RWPE2 (cell line): ENCODE results near the gene GALNT17.

Experiments
- ATAC-seq: fragments of 200-7000 bp; cut with Tn5 transposase; 3 replicates; pipeline ENCODE4 v1.9.1; 2021; ENCODE audit warnings: low read depth
- DNase-seq: peaks from one replicate; pipeline ENCODE4 v3.0.0-alpha.2; 2020; ENCODE audit warnings: low spot score
- H3K27ac ChIP-seq: fragments of 450-650 bp; 2 replicates; pipeline ENCODE4 v1.5.1; 2017; ENCODE audit warnings: mild to moderate bottlenecking; ENCODE audit not compliant: poor library complexity, severe bottlenecking
- H3K27me3 ChIP-seq: fragments of 250-450 bp; sonication (Bioruptor Pico); 2 replicates; pipeline ENCODE4 v1.5.1; 2021; ENCODE audit warnings: mild to moderate bottlenecking, moderate library complexity; ENCODE audit not compliant: insufficient read depth, poor library complexity, severe bottlenecking
- H3K36me3 ChIP-seq: fragments of 250-450 bp; sonication (Bioruptor Pico); 2 replicates; pipeline ENCODE4 v1.5.1; 2020; ENCODE audit warnings: low read depth, mild to moderate bottlenecking, moderate library complexity
- H3K4me1 ChIP-seq: fragments of 250-450 bp; sonication (Bioruptor Pico); 2 replicates; pipeline ENCODE4 v1.5.1; 2021; ENCODE audit warnings: mild to moderate bottlenecking, moderate library complexity; ENCODE audit not compliant: insufficient read depth, poor library complexity, severe bottlenecking
- H3K4me3 ChIP-seq: fragments of 250-450 bp; sonication (Bioruptor Pico); 2 replicates; pipeline ENCODE4 v1.5.1; 2021; ENCODE audit warnings: mild to moderate bottlenecking, moderate library complexity; ENCODE audit not compliant: severe bottlenecking
- H3K9me3 ChIP-seq: fragments of 250-450 bp; sonication (Bioruptor Pico); 2 replicates; pipeline ENCODE4 v1.5.1; 2021; ENCODE audit warnings: mild to moderate bottlenecking, moderate library complexity; ENCODE audit not compliant: severe bottlenecking
- TF ChIP-seq, protein P1 (sequence below): fragments of 450-650 bp; IDR thresholded peaks from one replicate; pipeline ENCODE4 v1.5.1; 2017; ENCODE audit warnings: mild to moderate bottlenecking, moderate library complexity; ENCODE audit not compliant: poor library complexity, severe bottlenecking

The GALNT17 gene

DNA sequence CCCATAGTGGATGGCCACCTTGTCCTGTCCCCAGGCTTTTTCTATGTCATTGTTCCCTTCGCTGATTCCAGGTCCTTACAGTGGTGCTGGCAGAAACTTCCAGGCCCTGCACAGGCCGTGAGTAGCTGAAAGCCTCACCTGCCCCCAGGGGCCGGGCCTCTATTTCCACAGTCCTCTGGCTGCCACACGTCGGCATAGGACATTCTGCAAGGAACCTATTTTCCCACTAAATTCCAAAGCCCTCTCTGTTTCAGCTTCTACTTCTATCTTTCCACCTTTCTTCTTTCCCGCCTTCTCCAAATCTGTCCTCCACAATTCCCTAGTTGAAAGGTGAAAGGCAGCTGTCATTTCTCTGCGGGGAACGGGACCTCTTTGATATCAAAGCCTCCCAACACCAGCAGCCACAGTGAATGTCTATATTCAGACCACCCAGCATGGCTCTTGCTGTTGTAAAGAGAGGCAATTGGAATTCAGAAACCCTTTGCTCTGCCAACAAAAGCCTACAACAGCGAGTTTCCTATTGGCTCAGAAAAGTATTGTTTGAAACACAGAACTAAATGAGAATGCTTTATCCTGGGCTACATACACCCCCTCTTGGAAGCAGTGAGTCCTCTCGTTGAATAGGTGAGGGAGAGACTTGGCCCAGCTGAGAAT, 607.7 kb downstream of the GALNT17 start:
- H3K27me3 ChIP-seq, result no peaks in the 10 kb centered on the region
- no peak for ATAC-seq
- DNase-seq, result no peak
- H3K36me3 ChIP-seq, result no peaks in the 10 kb centered on the region
- TF ChIP-seq, protein P1, sequence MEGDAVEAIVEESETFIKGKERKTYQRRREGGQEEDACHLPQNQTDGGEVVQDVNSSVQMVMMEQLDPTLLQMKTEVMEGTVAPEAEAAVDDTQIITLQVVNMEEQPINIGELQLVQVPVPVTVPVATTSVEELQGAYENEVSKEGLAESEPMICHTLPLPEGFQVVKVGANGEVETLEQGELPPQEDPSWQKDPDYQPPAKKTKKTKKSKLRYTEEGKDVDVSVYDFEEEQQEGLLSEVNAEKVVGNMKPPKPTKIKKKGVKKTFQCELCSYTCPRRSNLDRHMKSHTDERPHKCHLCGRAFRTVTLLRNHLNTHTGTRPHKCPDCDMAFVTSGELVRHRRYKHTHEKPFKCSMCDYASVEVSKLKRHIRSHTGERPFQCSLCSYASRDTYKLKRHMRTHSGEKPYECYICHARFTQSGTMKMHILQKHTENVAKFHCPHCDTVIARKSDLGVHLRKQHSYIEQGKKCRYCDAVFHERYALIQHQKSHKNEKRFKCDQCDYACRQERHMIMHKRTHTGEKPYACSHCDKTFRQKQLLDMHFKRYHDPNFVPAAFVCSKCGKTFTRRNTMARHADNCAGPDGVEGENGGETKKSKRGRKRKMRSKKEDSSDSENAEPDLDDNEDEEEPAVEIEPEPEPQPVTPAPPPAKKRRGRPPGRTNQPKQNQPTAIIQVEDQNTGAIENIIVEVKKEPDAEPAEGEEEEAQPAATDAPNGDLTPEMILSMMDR, result no peak
- H3K4me3 ChIP-seq, result no peak overlapping the region
- no peak overlapping the region for H3K27ac ChIP-seq
- no peaks in the 10 kb centered on the region for H3K4me1 ChIP-seq
- no peaks in the 10 kb centered on the region for H3K9me3 ChIP-seq

DNA sequence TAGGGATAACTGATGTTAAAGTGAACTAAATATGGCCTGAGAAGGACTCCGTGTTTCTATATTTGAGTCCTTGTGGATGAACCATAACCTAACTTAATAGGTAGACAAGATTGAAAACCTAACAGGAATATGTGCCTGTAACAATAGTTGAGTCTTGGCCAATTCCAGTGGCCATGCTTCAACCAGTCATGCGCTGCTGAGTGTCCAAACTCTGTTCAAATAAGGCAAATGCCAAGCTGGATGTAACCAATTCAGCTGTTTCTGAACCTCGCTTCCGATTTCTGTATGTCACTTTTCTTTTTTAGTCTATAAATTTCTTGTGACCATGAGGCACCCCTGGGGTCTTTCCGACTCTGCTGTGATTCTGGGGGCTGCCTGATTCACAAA, 608.2 kb downstream of the GALNT17 start:
- Histone ChIP-seq H3K27me3 (no peaks in the 10 kb centered on the region), H3K27ac (no peak overlapping the region), H3K9me3 (no peaks in the 10 kb centered on the region), H3K4me3 (no peak overlapping the region), H3K36me3 (no peaks in the 10 kb centered on the region), H3K4me1 (no peaks in the 10 kb centered on the region)
- DNase-seq, result no peak
- ATAC-seq, result no peak
- TF ChIP-seq, protein P1, result no peak

DNA sequence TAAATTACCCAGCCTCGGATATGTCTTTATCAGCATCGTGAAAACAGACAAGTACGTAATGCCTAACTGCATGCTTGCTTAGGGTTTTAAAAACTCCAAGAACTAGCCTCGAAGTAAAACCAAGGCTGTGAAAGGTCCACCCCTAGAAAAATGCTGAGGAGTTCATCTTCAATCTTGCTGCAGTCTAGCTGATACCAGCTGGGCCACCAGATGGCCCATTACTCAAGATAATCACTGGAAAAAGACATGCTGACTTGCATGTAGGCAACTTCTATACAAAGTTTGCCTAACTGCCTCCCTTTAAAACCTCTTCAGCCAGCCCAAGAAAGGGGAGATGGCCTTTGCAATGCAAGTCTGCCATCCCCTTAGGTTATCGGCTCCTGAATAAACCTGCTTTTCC, 614.1 kb downstream of the GALNT17 start:
- TF ChIP-seq, protein P1, result no peak
- no peaks in the 10 kb centered on the region for H3K36me3 ChIP-seq
- H3K4me3 ChIP-seq, result no peak overlapping the region
- no peak for DNase-seq
- no peaks in the 10 kb centered on the region for H3K27me3 ChIP-seq
- H3K4me1 ChIP-seq, result no peaks in the 10 kb centered on the region
- ATAC-seq, result no peak
- no peak overlapping the region for H3K27ac ChIP-seq
- no peaks in the 10 kb centered on the region for H3K9me3 ChIP-seq

DNA sequence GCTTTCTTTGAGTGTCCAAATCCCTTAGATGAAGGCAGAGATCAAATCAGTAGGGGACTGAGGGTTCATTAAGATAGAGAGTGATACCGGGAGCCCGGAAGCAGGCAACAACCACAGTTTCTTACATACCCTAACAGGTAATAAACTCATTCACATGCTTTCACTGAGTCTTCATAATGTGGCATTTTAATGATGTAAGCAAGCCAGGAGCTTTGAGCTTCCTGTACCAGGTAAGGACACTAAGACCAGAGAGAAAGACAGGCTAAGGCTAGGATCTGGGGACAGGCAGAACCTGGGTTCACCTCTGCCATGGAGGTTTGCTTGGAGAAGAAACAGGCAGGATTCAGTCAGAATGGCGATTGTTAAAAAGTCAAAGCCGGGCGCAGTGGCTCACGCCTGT, 618.3 kb downstream of the GALNT17 start:
- no peak for ATAC-seq
- TF ChIP-seq, protein P1, result no peak
- no peaks in the 10 kb centered on the region for H3K9me3 ChIP-seq
- H3K4me3 ChIP-seq, result no peak overlapping the region
- H3K4me1 ChIP-seq, result no peaks in the 10 kb centered on the region
- no peak overlapping the region for H3K27ac ChIP-seq
- no peaks in the 10 kb centered on the region for H3K27me3 ChIP-seq
- H3K36me3 ChIP-seq, result no peaks in the 10 kb centered on the region
- no peak for DNase-seq

DNA sequence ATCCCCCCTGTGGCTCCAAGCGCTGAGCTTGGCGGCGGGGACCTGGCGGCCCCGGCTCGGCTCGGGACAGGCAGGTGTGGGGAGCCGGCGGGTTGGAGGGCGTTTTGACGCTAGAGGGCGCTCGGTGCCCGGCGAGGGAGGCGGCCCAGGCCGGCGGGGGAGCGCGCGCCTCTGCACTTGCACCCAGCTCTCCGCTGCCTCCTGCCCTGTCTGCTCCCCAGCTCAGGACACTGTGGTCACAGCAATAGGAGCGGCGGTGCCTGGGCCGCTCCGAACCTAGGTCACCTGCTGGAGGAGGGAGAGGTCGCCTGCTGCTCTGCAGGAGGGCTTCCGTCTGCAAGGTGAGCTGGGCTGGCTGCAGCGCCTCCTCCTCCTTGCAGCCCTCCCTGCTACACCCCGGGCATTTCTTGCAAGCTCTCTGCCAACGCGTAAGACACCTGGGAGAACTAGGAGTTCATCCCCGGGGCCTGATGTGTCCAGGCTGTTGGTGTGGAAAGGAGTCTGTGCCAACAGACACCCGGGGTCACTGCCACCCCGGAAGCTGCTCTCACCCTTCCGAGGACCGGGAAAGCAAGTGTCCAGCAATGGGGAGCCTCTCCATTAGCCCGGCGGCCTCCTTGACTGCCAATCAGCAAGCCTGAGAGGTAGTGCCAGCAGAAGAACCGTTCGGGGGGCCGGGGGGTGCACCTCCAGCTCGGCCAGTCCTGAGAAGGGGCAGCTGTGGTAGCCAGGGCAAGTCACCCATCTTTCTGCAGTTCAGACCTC, 620.4 kb downstream of the GALNT17 start:
- H3K27me3 ChIP-seq, result no peaks in the 10 kb centered on the region
- ATAC-seq (peak; percentile 81), DNase-seq (no peak)
- no peaks in the 10 kb centered on the region for H3K4me1 ChIP-seq
- H3K27ac ChIP-seq, result no peak overlapping the region
- TF ChIP-seq, protein P1, result peak; percentile 75
- H3K36me3 ChIP-seq, result no peaks in the 10 kb centered on the region
- peaks cover 3% of the 10 kb centered on the region for H3K9me3 ChIP-seq
- no peak overlapping the region for H3K4me3 ChIP-seq
